ELF-1 (cell line): ENCODE results near the gene MPG.
A peak's percentile ranks its signal among the peaks of the same experiment; 100 is the strongest.
"Not testable (repeated sequence)": the region's sequence is repeated elsewhere in the genome, so short reads cannot be mapped to it uniquely, and the experiment has no call there.

ENCODE experiments used
- DNase-seq: peaks from one replicate; pipeline ENCODE4 v3.0.0-alpha.2; 2016; ENCODE audit warnings: low read depth, low spot score

Gene MPG

DNA sequence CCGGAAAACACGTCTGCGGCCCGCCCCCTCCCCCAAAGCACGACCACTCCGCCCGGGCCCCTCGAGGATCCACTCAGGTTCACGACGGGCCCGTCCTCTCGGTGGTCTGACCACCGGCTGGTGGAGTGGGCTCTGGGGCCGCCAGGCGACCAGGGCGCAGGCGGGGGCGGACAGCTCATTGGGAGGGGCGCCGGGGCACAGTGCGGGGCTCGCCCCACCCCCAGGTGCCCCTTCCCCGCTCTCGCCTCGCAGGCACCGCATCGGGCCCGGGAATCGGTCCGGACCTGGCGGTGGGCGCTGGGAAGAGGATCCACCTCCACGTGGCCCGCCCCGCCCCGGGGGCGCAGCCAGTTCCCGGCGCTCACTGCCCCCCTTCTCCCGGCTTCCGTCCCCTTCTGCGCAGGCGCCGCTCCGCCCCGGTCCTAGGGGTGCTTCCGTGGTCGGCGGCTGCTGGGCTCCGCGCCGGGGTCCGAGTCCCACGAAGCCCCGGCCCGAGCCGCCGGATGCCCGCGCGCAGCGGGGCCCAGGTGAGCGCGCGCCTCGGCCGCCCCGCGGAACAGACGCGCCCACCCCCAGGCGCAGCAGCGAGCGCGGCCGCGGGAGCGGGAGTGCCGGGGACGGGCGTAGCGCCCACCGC is at the start of gene MPG:
Gene MPG, plus strand, starts transcription at position 419 of the 637 bp plus-strand sequence. Its CDS starts 85 bp downstream, at position 504.
- DNase-seq = peak; percentile 62

DNA sequence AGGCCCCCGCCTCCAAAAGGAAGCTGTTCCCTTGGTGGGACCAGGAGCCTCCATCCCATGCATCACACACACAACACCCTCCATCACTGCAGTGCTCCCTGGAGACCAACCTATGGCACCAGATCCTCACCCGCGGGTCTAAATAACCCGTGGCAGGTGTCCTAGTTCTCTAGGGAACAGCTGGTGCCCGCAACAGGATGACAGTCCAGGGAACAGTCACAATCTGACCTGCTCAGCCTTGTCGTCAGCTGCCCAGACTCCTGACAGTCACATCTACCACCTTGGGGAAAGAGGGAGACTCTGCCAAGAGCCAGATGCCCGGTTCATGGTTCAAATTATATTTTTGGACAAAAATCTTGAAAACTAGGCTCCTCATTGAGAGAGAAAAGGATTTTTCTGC is 47.4 kb upstream of the MPG start:
- DNase-seq = not testable (repeated sequence)

DNA sequence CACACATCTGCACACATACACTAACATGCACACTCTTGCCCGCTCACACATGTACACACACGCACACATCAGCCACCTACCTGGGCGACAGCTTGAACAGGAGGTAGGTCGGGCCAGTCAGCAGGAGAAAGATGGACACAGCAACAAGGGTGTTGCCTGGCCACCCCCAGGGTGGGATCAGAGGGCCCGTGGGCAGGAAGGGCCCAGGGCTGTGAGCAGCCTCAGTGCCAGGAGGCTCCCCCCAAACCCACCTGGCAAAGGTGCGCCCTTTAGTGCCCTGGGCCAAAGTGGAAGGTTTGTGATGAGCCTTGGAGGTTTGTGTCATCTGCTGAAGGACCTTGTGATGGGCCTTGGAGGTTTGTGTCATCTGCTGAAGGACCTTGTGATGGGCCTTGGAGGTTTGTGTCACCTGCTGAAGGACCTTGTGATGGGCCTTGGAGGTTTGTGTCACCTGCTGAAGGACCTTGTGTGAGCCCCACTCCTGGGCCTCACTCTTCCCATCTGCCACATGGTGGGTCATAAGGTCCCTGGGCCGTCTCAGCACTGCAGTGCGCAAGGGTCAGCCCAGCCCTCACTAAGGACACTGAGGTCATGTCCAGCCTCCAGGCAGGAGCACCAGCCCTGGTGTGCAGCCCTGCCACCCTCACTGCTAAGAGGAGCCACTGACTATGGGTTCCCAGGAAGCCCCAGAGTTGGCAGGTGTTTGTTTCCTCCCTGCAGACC is 44.7 kb upstream of the MPG start:
- not testable (repeated sequence) for DNase-seq

DNA sequence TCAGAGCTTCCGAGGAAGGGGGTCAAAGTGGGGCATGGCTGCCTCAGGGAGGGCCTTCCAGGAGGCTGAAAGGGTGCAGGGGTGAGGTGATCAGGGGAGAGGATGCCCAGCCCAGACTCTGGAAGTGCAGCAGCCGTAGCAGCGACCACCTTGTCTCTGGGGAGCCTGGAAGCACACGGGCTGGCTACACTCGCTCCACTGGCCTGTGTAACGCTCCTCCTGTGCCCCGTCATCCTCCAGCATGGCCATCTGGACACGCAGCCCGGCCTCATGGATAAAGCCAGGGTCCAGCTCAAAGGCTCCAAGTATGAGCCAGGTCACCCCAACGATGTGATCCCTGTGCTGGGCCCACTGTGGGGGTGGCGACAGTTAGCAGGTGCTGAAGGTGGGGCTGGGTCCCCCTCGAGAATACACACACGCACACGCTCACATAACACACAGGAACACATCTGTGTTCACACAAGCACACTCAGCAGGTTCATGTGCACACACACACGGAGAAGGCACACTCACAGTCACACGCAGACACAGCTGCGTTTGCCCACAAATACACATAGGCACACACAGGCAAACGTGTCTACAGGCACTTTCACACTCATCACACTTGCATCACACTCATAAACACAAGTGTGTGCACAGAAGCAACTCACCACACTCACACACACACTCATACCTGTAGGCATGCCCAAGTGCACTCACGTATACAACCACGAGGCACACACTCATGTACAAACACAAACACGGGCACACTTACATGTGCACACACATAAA is 44.0 kb upstream of the MPG start:
- DNase-seq = no peak

GRCh38 chr16:34648-34987 is 43.4 kb upstream of the MPG start:
- peak; percentile 1 for DNase-seq

DNA sequence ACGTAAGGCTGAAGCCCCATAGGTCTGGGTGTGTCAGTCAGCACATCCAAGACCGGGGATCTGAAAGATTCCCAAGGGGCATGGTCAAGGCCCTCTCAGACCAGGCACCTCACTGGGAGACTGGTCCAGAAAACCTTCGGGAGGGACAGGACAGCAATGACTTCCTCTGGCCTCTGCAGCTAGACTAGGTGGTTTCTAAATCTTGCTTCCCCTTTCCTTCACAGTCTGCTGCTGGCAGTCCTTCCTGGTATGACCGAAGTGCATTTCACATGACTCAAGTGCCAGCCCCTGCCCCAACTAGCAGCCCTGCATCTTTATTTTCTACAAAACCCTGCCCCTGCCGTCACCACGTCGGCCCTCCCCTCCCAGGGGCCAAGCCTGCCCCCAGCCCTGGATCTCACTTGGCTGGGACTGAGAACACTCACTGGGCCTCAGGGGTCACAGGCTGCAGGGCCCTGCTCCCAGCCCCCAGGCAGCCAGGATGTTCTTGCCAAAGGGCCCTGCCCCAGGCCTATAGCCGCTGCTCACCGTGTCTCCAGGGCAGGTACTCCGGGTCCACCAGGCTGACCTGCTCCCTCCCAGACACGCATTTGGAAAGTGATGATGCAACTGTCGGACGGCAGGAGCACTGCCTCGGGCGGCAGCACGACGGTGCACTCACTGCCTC is 42.9 kb upstream of the MPG start:
- DNase-seq = peak; percentile 40

GRCh38 chr16:35678-36305 is 42.2 kb upstream of the MPG start:
- DNase-seq = no peak

- no peak for DNase-seq
Observed at GRCh38 chr16:36336-36984, 41.6 kb upstream of the MPG start.

DNA sequence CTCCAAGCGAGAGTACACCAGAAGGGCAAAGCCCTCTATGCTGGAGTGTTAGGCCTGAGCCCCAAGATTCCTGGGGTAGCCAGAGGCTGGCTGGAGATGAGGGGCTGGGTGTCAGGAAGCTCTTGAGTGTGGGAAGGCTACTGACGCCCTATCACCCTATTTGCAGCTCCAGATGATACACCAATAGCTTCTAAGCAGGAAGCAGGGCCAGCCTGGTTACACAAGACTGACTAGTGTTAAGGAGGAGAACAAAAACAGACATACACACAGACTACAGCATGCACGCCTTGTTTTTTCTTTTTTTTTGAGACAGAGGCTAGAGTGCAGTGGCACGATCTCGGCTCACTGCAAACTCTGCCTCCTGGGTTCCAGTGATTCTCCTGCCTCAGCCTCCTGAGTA is 40.5 kb upstream of the MPG start:
- DNase-seq = no peak

DNA sequence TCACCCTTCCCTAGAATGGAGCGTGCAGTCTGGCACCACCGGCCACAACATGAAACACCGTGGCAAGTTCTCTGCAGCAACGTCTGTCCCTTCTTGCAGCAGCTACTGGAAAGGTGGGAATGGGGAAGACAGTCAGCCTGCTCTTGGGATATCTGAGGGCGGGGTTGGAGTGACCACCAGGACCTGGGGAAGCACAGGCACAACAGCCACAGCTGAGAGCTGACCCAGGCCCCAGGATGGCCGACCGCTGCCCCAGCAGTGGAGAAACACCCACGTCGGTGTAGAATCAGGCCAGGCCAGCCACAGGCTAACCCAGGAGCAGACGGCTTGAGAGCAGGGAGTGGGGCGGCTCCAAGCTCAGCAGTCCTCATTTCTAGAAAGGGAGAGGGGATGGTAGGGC is 39.8 kb upstream of the MPG start:
- DNase-seq = not testable (repeated sequence)

GRCh38 chr16:38941-39892 is 38.8 kb upstream of the MPG start:
- DNase-seq = no peak

DNA sequence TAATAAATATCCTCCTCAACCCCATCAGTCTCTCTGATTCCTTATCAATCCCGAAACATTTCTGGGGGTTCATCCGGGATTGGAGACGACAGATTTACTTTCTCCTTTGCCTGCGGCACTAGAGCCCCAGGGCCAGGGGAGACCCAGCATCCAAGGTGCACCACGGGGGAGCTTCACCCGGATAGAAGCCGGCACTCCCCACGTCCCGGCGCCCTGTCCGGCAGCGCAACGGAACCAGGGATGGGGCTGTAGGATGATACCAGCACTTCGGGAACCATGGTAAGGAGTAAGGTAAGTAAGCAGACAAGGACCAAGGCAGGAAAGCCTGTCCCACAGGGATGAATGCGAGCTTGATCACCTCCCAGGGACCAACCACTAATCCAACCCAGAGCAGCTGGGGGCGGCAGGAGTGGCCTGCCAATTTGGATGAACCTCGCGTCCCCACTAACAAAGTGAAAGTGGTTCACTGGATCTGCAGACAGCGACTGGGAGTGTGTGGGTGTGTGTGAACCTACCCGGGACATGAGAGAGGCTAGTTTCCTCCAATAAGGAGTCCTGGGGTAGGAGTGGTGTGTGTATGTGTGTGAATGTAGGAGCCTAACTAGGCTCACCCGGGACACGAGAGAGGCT is 36.5 kb upstream of the MPG start:
- no peak for DNase-seq

GRCh38 chr16:42069-42457 is 36.0 kb upstream of the MPG start:
- no peak for DNase-seq

GRCh38 chr16:42691-43090 is 35.3 kb upstream of the MPG start:
- DNase-seq = no peak

DNA sequence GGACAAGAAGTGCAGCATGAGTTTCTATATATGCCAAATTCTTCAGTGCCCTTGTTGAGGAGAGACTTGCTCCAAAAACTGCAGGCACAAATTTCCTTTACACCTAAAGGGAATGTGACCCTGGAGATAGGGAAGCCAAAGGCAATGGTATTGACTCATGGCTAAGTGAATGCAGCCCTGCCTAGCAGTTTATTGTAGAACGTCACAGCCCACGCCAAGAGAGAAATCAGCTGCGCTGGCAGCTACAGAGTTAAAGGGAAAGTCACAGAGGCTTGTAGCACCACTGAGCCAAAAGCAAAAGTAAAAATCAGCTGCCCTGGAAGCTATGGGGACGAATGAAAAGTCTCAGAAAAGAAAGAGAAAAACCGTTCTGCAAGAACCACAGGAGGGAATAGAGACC is 34.7 kb upstream of the MPG start:
- DNase-seq = no peak

GRCh38 chr16:44655-45054 is 33.4 kb upstream of the MPG start:
- DNase-seq = no peak

DNA sequence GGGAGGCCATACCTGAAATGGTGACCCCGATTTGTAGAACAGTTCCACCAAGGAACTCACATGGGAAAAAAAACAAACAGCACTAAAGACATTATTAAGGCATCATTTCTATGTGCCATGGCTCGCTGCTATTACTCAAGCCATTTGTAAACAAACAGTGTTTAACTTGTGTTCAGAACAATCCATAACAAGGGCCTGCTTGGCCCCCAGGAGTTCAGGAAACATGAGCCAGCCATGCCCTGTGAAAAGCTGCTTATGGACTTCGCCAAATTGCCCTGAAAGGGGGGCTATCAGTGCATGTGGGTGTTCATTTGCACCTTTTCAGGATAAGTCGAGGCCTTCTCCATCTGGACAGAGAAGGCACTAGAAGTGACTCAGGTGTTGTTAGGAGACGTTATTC is 32.6 kb upstream of the MPG start:
- no peak for DNase-seq

- DNase-seq = not testable (repeated sequence)
Observed at GRCh38 chr16:46510-46909, 31.5 kb upstream of the MPG start.

GRCh38 chr16:47234-47633 is 30.8 kb upstream of the MPG start:
- DNase-seq = no peak
